ENCODE data around the gene ATP8B4.

ATP8B4 gene

DNA sequence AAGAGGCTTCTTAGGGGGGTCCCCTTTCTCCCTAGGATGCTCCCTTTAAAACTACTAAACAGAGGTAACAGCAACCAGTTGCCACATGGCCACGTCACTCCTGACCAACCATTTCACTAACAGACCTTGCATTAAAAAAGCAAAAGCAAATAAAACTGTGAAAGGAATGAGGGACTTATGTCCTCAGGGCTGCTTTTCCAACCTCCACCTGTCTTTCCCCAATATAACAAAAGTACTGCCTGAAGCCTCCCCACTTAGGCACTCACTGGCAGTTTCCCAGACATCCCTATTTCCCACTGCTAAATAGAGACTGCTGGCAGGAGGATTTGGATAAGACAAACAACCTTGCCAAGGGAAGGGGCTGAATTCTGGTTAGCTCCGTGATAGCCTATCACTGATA, 130.3 kb downstream of the ATP8B4 start:
- Histone ChIP-seq H3K27ac (ENCODE audit: low read depth, low read length) (no peak overlapping the region), H3F3A (ENCODE audit: insufficient read depth) (no peaks in the 10 kb centered on the region), H3K79me2 (ENCODE audit: insufficient read depth, low read length) (no peaks in the 10 kb centered on the region), H3K9me3 (ENCODE audit: insufficient read depth, low read length) (no peaks in the 10 kb centered on the region), H3K4me2 (ENCODE audit: low read depth, low read length, poor library complexity, severe bottlenecking) (no peak overlapping the region), H4K20me1 (ENCODE audit: low read depth, low read length) (no peaks in the 10 kb centered on the region), H2AFZ (ENCODE audit: low read depth, low read length, severe bottlenecking) (no peak overlapping the region), H3K36me3 (ENCODE audit: low read length) (no peaks in the 10 kb centered on the region), H3K9ac (ENCODE audit: low read length) (no peak overlapping the region), H3K4me3 (ENCODE audit: insufficient read depth, low read length, poor library complexity, severe bottlenecking) (no peak overlapping the region), H3K27me3 (ENCODE audit: low read length) (no peaks in the 10 kb centered on the region), H3K9me2 (replicated peaks; ENCODE audit: insufficient read depth, low read length) (no peaks in the 10 kb centered on the region)
- TF ChIP-seq, protein P1, sequence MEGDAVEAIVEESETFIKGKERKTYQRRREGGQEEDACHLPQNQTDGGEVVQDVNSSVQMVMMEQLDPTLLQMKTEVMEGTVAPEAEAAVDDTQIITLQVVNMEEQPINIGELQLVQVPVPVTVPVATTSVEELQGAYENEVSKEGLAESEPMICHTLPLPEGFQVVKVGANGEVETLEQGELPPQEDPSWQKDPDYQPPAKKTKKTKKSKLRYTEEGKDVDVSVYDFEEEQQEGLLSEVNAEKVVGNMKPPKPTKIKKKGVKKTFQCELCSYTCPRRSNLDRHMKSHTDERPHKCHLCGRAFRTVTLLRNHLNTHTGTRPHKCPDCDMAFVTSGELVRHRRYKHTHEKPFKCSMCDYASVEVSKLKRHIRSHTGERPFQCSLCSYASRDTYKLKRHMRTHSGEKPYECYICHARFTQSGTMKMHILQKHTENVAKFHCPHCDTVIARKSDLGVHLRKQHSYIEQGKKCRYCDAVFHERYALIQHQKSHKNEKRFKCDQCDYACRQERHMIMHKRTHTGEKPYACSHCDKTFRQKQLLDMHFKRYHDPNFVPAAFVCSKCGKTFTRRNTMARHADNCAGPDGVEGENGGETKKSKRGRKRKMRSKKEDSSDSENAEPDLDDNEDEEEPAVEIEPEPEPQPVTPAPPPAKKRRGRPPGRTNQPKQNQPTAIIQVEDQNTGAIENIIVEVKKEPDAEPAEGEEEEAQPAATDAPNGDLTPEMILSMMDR (IDR thresholded peaks at IDR 0.05; ENCODE audit: insufficient read depth, low read length, poor library complexity, severe bottlenecking), result no peak
- no peak for TF ChIP-seq EZH2phosphoT487 (conservative IDR thresholded peaks at IDR 0.05; ENCODE audit: low read length)

DNA sequence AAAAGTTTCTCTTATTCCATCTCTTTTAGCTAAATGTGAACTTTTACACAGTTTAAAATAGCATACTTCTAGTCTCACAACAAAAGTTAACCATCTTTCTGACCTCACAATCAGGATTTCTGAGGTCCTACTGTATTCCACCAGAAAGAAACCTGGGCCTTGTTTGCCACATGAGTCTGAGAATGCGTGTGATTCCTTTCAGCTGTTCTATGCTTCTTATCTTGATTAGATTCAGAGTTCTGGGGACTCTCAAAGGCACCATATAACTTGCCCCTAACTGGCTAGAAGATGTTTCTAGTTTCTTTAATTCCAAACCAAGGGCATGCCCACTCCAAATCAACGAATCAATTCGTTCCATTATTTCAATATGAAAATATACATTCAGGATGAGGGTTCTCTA, 131.1 kb downstream of the ATP8B4 start:
- Histone ChIP-seq H3K4me2 (ENCODE audit: low read depth, low read length, poor library complexity, severe bottlenecking) (no peak overlapping the region), H3K27me3 (ENCODE audit: low read length) (no peaks in the 10 kb centered on the region), H4K20me1 (ENCODE audit: low read depth, low read length) (no peaks in the 10 kb centered on the region)

DNA sequence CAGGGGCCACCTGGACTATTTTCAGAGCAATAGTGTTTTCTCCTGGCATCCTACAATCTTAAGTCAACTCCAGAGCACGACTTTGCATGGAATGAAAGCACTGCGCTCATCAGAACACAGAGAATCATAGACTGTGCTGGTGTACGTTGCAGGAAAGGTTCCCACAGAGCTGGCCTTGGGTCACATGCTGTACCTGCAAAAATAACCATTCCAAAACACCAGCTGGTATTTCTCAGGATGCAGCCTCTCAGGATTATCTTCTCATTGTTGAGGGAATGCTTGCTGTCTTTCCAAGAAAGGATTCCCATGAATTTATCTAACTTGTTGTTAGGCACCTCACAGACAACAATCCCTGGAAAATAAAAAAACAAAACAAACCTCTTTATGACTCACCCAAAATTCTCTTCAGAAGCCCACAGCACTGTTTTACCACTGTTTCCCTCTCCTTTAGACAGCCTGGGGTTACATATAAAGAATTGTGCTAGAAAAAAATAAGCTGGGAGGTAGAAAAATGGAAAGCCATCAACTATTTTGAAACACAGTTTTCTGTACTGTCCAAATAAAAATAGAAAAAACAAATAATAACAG, 131.7 kb downstream of the ATP8B4 start:
- H2AFZ ChIP-seq (ENCODE audit: low read depth, low read length, severe bottlenecking), result no peak overlapping the region
- no peaks in the 10 kb centered on the region for H3K9me2 ChIP-seq (replicated peaks; ENCODE audit: insufficient read depth, low read length)
- no peaks in the 10 kb centered on the region for H3K79me2 ChIP-seq (ENCODE audit: insufficient read depth, low read length)
- H3F3A ChIP-seq (ENCODE audit: insufficient read depth), result no peaks in the 10 kb centered on the region
- no peaks in the 10 kb centered on the region for H3K36me3 ChIP-seq (ENCODE audit: low read length)
- no peaks in the 10 kb centered on the region for H3K9me3 ChIP-seq (ENCODE audit: insufficient read depth, low read length)
- no peak overlapping the region for H3K27ac ChIP-seq (ENCODE audit: low read depth, low read length)
- H3K9ac ChIP-seq (ENCODE audit: low read length), result no peak overlapping the region
- no peak overlapping the region for H3K4me3 ChIP-seq (ENCODE audit: insufficient read depth, low read length, poor library complexity, severe bottlenecking)
- no peaks in the 10 kb centered on the region for H4K20me1 ChIP-seq (ENCODE audit: low read depth, low read length)
- no peak overlapping the region for H3K4me2 ChIP-seq (ENCODE audit: low read depth, low read length, poor library complexity, severe bottlenecking)
- H3K27me3 ChIP-seq (ENCODE audit: low read length), result no peaks in the 10 kb centered on the region
- TF ChIP-seq, protein P1 (IDR thresholded peaks at IDR 0.05; ENCODE audit: insufficient read depth, low read length, poor library complexity, severe bottlenecking), result no peak
- no peak for TF ChIP-seq EZH2phosphoT487 (conservative IDR thresholded peaks at IDR 0.05; ENCODE audit: low read length)

More for the DNA sequence above, 131.1 kb downstream of the ATP8B4 start:
- TF ChIP-seq, protein P1 (IDR thresholded peaks at IDR 0.05; ENCODE audit: insufficient read depth, low read length, poor library complexity, severe bottlenecking), result no peak
- TF ChIP-seq EZH2phosphoT487 (conservative IDR thresholded peaks at IDR 0.05; ENCODE audit: low read length), result no peak
- H3F3A ChIP-seq (ENCODE audit: insufficient read depth), result no peaks in the 10 kb centered on the region
- no peaks in the 10 kb centered on the region for H3K9me2 ChIP-seq (replicated peaks; ENCODE audit: insufficient read depth, low read length)
- no peaks in the 10 kb centered on the region for H3K9me3 ChIP-seq (ENCODE audit: insufficient read depth, low read length)
- no peak overlapping the region for H3K4me3 ChIP-seq (ENCODE audit: insufficient read depth, low read length, poor library complexity, severe bottlenecking)
- H3K36me3 ChIP-seq (ENCODE audit: low read length), result no peaks in the 10 kb centered on the region
- no peaks in the 10 kb centered on the region for H3K79me2 ChIP-seq (ENCODE audit: insufficient read depth, low read length)
- H2AFZ ChIP-seq (ENCODE audit: low read depth, low read length, severe bottlenecking), result no peak overlapping the region
- no peak overlapping the region for H3K9ac ChIP-seq (ENCODE audit: low read length)
- H3K27ac ChIP-seq (ENCODE audit: low read depth, low read length), result no peak overlapping the region

All from SU-DHL-6 (cell line).